Stromal cell of bone marrow (primary cell): ENCODE data around the gene PRKCA.

Source experiments
- DNase-seq: peaks from one replicate; pipeline ENCODE4 v3.0.0-alpha.2; 2012; ENCODE audit warnings: low read depth

Gene PRKCA

DNA sequence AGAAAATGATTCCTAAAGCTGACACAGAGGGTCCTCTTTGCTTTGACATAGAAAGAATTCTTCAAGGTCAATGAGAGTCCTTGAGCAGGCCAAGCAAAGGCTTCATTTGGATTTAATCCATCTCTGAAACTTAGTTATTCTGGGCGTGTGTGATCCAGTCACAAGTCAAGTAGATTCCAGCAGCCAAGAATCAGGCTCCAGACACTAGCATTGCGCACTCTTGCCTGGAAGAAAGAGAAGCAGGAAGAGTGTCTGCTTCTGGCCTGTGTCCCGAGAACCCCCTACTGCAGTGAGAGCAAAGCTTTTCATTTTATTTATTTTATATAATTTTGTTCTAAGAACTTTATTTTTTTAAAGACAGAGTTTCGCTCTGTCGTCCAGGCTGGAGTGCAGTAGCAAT, 444.3 kb downstream of the PRKCA start:
- DNase-seq = no peak

DNA sequence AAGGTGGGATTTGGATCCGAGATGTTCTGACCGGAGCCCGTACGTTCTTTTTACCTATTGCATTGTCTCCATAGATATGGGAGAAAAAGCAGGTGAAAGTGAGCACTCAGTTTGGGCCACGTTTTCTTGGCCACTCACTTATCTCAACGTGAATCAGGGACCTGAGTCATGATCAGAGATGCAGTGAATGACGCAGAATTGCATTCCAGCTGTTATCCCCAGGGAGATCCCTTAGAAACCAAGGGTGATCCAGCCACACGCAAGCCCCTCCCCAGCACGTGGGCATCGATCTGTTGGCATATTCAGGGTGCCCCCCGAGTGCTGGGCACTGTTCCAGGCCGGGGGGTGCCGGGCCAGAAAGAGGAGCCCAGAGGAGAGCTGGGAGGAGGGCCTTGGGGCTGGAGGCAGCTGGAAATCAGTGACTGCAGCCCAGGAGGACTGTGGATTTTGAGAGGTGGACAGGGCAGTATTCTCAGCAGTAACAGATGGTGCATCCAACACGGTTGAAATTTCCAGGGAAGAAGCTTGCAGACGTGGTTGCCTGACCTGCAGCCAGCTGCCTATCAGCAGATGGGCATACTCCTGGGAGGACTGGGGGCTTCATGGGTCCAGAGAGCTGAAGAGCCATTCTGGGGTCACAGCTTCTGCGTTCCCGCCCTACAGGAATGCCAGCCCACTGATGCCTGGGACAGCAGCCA, 445.3 kb downstream of the PRKCA start:
- DNase-seq = peak; percentile 28

DNA sequence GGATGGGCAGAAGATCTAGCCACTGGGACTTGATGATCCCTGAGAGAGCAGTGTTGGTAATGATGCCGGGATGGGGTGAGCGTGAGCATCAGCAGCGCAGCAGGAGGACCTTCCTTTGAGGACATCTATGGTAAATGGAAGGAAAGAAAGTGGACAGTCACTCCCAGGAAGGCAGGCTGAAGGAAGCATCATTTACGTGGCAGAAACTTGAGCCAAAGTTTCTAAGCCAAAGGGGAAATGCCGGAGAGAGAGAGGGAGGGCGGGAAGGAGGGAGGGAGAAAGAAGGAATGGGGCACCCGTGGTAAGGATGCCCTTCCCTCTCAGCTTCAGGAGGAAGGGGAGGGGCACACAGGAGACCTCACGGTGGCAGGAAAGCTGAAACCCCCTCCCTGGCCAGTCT, 446.2 kb downstream of the PRKCA start:
- DNase-seq = no peak

DNA sequence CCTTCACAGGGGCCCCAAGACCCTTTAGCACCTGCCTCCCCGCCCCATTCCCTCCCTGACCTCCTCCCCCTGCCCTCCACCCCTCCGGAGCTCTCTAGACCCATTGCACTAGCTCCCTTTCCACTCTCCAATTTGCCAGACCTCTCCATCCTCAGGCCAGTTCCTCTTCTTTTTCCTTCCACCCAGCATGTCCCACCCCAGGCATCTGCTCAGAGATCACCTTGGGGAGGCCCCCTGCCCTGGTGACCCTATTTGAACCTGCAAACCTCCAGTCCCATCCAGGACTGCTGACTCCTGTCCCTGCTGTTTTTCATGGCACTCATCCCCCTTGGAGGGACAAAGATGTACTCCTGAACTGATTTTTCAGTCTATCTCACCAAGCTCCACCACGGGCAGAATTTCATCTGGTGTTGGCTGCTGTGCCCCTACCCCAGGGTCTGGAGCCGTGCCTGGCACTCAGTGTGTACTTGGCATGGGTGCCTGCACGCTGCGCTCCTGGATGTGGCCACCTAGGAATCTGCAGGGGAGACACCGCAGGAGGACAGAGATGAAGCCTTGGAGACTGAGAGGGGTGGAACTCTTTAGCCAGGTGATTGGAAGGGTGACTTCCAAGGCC, 446.9 kb downstream of the PRKCA start:
- DNase-seq = no peak

DNA sequence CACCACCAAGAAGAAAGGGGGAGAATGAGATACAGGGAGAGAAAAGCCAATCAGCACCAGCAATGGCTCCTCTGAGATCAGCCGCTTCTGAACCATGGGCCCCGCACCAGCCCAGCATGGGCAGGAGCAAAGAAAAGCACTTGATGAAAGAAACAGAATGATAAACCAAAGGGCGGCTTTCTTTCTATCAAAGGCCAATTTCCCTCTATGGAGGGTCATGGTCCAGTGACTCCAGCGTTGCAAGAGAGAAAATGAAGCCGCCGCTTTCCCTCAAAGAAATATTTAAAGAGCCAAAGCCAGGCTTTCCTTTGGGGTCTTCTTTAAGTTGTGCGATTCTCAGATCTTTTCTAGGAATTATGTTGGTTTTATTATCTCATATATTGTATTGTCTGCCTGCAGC, 447.7 kb downstream of the PRKCA start:
- no peak for DNase-seq

DNA sequence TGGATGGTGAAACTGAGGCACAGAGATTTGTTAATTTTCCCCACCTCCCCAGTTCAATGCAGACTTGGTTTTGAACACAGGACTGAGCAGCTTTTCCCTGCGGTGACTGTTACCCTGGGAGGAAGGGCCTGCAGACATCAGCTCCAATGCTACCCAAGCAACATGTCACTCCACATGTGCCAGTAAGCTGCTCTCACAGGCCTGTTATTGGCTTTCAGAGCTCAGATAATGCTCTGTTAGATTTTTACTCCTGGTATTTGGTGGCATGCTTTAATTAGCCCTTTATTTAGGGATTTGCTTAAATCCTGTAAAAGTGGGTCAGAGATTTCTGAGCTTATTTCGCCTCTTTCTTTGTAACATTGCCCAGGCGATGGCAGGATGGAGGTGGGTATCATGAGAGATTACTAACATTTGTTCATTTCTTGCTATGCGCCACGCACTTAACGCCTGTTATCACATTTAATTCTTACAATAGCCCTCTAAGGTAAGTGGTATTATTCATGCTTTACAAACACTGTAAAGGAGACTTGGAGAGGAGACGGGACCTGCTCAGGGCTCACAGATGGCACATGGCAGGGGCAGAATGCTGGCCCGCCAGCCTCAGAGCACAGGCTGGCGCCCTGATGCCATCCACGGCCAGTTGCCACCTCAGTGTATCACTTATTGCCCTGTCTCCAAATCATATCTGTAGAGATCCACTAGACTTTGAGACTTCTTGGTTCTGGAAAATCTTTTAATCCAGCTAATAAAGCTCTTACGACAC, 448.5 kb downstream of the PRKCA start:
- DNase-seq = no peak

DNA sequence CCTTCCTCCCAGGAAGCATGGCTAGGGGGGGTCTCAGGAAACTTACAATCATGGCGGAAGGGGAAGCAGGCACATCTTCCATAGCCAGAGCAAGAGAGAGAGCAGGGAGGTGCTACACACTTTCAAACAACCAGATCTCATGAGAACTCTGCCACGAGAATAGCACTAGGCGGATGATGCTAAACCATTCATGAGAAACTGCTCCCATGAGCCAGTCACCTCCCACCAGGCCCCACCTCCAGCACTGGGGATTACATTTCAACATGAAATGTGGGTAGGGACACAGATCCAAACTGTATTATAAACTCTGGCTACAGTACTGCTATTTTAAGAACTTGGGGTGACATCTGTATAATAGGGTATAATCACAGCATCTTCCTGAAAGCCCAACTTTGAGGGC, 449.4 kb downstream of the PRKCA start:
- DNase-seq = no peak

DNA sequence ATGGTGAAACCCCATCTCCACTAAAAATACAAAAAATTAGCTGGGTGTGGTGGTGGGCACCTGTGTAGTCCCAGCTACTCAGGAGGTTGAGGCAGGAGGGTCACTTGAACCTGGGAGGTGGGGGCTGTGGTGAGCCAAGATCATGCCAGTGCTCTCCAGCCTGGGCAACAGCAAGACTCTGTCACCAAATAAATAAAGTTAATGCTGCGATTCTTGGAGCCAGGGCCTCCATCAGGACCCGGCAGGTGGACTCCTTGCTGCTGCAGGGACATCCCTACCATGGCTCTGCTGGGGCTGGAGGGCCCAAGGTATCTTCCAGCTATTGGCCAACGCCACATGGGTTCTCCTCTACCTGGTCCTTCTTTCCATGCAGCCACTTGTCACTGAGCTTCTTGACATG, 450.0 kb downstream of the PRKCA start:
- no peak for DNase-seq

DNA sequence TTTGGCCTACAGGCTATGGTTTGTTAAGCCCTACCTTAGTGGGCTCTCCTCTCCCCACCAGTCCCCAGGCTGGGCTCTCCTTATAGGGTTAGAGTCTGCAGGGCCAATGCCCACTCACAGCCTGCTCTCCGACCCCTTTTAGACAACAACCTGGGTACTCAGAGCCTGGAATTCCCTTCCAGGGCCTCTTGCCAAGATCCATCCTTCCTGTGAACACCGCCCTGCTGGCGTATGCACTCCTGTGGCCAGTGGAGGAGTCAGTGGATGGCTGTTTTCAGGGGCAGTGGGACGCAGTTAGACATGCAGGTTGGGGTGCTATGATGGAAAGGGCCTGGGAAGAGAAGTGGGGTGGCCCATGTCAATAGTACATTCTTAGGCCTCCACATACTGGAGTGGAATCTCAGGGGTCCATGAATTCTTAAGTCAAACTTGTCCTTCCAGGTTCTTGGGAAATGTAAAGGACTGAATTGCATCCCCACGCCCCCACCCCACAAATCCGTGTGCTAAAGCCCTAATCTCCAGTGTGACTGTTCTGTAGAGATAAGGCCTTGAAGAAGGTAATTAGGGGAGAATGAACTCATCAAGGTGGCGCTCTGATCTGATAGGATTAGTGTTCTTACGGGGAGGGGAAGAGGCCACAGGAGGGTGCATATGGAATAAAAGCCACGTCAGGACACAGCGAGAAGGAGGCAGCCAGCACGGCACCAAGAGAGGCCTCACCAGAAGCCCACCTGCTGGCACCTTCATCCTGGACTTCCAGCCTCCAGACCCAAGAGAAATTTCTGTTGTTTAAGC, 450.9 kb downstream of the PRKCA start:
- DNase-seq = no peak

DNA sequence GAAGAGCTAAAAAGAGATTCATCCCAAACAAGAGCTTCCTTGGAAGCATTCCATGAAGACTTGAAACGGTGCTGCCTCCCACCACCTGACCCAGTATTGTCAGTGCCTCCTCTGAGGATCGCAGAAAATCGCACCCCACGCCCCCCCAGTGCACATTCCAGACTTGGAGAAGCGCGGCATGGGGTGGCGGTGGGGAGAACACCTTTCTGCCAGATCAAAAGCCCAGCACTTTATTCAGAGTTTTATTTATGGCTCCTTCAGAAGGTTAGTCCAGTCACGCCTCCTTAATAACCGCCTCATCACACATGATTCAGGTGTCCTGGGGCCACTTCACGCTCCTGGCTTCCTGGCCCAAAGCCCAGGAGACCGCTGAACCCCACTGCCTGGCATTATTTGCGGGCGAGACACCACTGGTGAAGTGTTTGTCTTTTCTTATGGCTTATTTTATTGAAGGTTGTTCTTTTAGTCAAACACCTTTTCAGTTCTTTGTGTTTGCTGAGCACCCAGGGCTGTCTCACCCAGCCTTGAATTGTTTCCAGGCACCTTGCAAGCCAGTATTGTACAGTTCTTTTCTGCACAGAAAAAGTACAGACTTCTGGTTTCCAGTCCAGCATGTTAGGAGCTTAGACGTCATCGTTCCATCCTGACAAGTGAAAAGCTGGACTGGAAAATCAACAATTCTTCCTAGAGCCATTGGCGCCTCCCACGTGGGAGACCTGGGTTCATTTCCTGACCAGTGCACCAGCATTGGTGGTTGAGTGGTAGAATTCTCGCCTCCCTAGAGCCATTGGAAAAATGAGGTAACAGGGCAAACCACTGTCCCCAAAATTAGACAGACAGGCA, 452.9 kb downstream of the PRKCA start:
- DNase-seq = no peak

DNA sequence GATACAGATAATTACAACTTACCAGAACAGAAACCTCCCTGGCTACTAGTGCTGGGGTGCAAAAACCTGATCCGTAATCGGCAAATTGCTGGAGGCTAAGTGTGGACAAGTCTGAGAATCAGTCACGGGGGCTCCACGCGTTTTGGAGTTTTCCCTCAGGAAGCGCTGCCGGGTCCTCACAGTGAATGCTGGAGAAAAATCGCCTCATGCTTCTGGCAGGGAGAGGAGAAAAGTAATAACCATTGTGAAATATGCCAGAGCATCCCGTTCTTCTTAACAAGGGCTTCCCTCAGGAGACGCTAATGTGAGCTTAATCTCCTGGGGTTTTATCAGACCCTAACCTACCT, 453.5 kb downstream of the PRKCA start:
- no peak for DNase-seq

DNA sequence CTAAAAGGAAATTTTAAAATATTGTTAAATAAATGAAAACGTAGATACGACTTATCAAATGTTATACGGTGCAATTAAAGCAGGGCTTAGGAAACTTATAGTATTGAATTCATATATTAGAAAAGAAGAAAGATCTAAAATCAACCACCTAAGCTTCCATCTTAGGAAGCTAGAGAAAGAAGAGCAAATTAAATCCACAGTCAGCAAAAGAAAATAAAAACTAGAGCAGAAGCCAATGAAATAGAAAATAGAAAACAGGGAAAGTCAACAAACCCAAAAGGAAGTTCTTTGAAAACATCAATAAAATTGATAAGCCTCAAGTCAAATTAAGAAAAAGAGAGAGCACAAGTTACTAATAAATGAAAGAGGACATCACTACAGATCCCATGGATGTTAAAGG, 457.9 kb downstream of the PRKCA start:
- no peak for DNase-seq

DNA sequence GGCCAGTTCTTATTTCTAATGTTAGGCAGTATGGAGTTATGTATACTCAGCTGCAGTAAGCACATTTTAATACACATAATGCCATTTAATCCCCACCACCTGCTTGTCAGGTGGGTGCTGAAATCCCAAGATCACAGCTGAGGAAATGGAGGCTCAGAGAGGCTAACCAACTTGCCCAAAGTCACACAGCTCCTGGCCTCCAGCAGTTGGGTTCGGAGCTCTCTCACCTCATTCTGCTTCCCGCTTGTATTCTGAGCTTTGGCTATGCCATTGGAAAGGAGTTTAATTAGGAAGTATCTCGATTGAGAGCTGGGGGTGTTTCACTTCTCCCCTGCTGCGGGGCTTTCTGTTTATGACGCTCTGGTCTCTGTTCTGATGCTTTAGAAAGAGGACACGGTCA, 459.9 kb downstream of the PRKCA start:
- DNase-seq = no peak

DNA sequence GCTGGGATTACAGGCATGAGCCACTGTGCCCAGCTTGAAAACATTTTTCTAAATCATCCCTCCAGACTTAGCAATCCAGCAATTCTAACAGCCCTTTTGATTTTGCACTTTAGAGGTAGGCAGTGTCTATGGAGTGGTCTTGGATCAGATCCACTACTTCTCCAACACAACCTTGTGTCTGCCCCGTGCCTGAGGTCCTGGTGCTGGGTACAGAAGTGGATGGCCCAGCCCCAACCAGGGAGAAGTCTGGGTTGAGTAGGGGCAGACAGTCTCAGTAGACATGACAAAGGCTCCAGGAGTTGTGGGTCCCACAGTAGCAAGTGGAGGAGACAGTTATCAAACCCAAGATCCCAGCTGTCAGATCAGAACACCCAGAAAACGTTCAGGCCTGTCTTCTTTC, 460.6 kb downstream of the PRKCA start:
- DNase-seq = no peak

DNA sequence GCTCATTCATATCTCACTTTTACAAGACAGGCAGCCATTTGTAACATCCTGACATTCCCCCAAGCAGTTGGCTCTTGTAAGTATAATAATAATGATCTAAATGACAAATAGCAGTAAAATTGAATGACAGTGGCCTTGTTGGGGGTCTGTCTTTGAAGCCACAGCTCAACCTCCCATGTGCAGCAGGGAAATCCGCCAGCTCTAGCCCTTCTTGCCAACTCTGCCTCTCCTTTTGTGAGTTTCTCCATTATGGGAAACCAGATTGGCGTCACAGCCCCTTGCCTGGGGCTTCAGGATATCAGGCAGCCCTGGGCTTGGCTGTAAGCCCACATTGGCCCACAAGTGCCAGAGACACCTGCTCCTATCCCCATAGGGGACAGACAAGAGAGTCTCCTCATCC, 462.1 kb downstream of the PRKCA start:
- DNase-seq = no peak

DNA sequence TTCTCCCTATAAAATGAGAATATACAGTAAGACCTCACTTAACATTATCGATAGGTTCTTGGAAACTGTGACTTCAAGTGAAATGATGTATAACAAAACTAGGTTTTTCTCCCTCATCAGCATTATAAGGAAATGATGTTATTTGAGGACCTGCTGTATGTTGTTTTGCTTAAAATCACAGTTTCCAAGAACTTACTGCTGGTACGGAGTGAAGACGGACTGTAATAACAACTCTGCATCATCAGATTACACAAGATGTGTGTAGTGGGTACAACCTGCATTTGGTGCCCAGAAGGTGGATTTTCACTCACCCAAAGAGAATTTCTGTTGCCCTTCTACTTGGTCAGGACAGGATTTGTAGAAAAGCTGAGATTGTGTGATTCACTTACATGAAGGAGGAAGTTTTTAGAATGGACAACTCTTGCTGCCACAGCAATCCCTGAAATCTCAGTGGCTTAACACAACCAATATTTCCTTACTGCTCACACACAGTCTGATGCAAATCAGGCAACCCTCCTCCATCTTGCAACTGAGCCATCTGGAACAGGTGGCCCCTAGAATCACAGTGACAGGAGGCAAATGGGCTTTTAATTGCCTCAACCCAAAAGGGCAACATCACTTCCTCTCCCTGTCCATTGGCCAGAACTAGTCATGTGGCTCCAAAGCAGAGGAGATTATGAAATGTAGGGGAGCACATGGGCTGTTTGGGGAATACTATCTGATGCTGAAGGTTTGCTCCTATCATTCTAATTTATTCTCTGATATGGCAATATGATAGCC, 464.9 kb downstream of the PRKCA start:
- no peak for DNase-seq

DNA sequence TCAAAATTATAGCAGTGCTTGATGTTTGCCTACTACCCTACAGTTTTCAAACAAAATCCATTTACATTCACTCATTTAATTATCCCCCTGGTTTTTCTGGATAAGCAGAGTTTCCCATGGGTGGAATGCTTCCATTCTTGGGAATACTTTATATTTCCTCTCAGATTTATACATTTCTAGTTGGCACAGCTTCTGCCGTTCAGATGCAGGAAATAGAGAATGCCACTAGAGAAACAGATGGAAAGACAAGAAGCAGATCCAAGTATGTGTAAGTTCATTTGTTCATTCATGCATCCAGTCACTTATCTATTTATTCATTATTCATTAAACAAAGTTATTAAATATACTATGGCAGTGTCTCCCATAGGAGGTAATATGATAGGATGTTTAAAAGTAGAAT, 467.5 kb downstream of the PRKCA start:
- DNase-seq = no peak

DNA sequence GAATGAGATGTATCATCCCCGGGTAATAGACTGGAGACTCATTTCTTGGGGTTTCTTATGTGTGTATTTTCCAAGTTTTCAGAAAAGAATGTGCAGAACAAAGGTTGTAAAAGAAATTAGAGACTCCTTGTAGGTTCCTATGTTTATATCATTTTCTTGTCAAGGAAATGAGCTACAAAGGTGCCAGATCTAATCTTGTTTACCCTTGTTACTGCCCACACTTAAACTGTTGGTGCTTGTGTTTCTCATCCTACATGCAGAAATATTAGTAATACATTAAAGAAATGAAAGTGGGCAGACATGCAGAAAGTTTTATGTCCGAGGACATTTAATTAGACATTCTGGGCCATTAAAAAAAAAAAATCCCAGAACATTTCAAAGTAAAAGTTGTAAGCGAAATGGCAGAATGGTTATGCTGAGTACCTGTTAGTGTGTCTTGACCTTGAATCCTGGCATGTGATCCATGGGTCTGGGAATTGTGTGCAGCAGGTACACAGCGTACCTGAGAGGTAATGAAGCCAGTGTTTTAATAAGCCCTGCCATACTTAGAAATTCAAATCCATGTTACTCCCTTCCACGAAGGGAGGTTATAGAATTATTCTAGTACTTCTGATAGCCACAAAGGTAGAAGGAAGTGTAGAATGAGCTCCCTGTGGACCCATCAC, 469.9 kb downstream of the PRKCA start:
- DNase-seq = no peak

DNA sequence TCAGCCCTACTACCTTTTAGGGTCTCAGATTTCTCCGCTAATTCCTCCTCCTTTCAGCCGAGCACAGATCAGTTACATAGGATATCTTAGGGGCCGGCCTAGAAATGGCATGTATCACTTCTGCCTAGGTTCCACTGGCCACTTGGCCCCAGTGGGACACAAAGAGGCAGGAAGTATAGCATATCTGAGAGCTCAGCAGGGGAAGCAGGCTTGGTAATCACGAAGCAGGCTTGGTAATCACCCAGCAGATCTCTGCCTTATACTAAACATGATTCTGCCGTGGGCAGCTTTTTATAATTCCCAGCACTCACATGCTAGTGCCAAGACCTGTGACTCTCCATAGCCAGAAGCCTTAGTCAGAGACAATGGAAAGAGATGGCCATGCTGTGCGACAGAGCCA, 472.9 kb downstream of the PRKCA start:
- no peak for DNase-seq

DNA sequence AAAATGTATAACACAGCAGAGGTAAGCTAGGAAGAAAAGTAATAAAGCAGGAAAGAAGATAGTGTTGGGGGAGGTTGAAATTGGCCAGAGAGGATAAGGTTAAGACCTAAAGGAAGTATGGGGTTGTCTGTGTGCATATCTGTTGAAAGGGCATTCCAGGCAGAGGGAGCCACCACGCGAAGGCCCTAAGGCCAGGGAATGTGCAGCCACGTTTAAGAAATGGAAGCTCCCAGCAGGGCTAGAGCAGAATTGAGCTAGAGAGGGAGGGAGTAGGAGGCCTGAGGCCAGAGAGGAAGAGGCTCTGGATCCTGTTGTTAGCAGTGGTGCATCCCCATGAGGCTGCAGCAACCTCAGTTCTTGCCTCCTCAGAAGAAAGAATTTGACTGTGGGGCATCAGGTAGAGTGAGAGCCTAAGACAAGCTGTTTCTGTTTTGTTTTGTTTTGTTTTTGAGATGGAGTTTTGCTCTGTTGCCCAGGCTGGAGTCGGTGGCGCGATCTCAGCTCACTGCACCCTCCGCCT, 473.5 kb downstream of the PRKCA start:
- no peak for DNase-seq
